Neural cell (in vitro differentiated cells): ENCODE data around the gene TMEM205. TPM values are rescaled to one million over a fixed set of nuclear protein-coding genes. Genes with fewer than 3 reads are reported as not detected.
"Not testable (repeated sequence)": the region's sequence is repeated elsewhere in the genome, so short reads cannot be mapped to it uniquely, and the experiment has no call there.

ENCODE experiments used
- H2AFZ ChIP-seq: fragments of 200-600, 300-800 bp; sonication (generic), shearing (Covaris generic); 2 replicates; pipeline ENCODE4 v1.6.0; 2014; ENCODE audit warnings: low read depth, mild to moderate bottlenecking, antibody characterized with exemption, low read length, moderate library complexity
- H3F3A ChIP-seq: fragments of 200-600 bp; shearing (Covaris generic); 2 replicates; pipeline ENCODE4 v1.6.1; 2016; ENCODE audit warnings: mild to moderate bottlenecking, moderate library complexity, mixed read lengths, antibody characterized with exemption, low read length; ENCODE audit not compliant: insufficient read depth, poor library complexity, severe bottlenecking
- H3K27ac ChIP-seq: fragments of 200-600, 300-800 bp; sonication (generic), shearing (Covaris generic); 2 replicates; pipeline ENCODE4 v1.5.1; 2014; ENCODE audit warnings: mild to moderate bottlenecking, low read length, moderate library complexity
- H3K27me3 ChIP-seq: fragments of 300-800, 200-600 bp; sonication (generic), shearing (Covaris generic); 2 replicates; pipeline ENCODE4 v1.6.0; 2014; ENCODE audit warnings: mild to moderate bottlenecking, low read depth, low read length, moderate library complexity; ENCODE audit not compliant: insufficient read depth
- H3K36me3 ChIP-seq: fragments of 300-800, 200-600 bp; sonication (generic), shearing (Covaris generic); 2 replicates; pipeline ENCODE4 v1.5.1; 2014; ENCODE audit warnings: mild to moderate bottlenecking, antibody characterized with exemption, low read length, moderate library complexity; ENCODE audit not compliant: insufficient read depth
- H3K4me2 ChIP-seq: fragments of 300-800, 200-600 bp; sonication (generic), shearing (Covaris generic); 2 replicates; pipeline ENCODE4 v1.6.0; 2014; ENCODE audit warnings: mild to moderate bottlenecking, low read length
- H3K4me3 ChIP-seq: fragments of 300-800, 200-600 bp; sonication (generic), shearing (Covaris generic); 2 replicates; pipeline ENCODE4 v1.5.1; 2014; ENCODE audit warnings: mild to moderate bottlenecking, low read length, moderate library complexity
- H3K79me2 ChIP-seq: fragments of 200-600 bp; shearing (Covaris generic); replicated peaks from 2 replicates; pipeline ENCODE4 v1.6.0; 2014; ENCODE audit warnings: mild to moderate bottlenecking, low read length, moderate library complexity; ENCODE audit not compliant: insufficient read depth
- H3K9ac ChIP-seq: fragments of 300-800, 200-600 bp; sonication (generic), shearing (Covaris generic); 2 replicates; pipeline ENCODE4 v1.6.1; 2016; ENCODE audit warnings: mild to moderate bottlenecking, low read length, mixed read lengths
- H3K9me2 ChIP-seq: fragments of 200-600 bp; shearing (Covaris generic); 2 replicates; pipeline ENCODE4 v1.6.1; 2016; ENCODE audit warnings: mild to moderate bottlenecking, low read length, mixed read lengths; ENCODE audit not compliant: insufficient read depth
- H3K9me3 ChIP-seq: fragments of 200-600, 300-800 bp; sonication (generic), shearing (Covaris generic); 2 replicates; pipeline ENCODE4 v1.6.1; 2016; ENCODE audit warnings: mild to moderate bottlenecking, mixed run types, low read length, moderate library complexity, mixed read lengths
- H4K20me1 ChIP-seq: fragments of 200-600 bp; shearing (Covaris generic); 2 replicates; pipeline ENCODE4 v1.6.1; 2016; ENCODE audit warnings: mild to moderate bottlenecking, mixed run types; ENCODE audit not compliant: insufficient read depth
- CTCF ChIP-seq: fragments of 450-650 bp; IDR thresholded peaks from 2 replicates; pipeline ENCODE4 v1.5.1; 2014; ENCODE audit warnings: antibody characterized with exemption, mild to moderate bottlenecking, moderate library complexity; ENCODE audit not compliant: poor library complexity, severe bottlenecking
- MXI1 ChIP-seq: fragments of 450-650 bp; conservative IDR thresholded peaks from 2 replicates; pipeline ENCODE4 v1.6.1; 2014; ENCODE audit warnings: antibody characterized with exemption, mild to moderate bottlenecking; ENCODE audit not compliant: poor library complexity, severe bottlenecking
- POLR2AphosphoS5 ChIP-seq: IDR thresholded peaks from 2 replicates; pipeline ENCODE4 v1.6.1; 2012
- RAD21 ChIP-seq: fragments of 450-650 bp; conservative IDR thresholded peaks from 2 replicates; pipeline ENCODE4 v1.6.1; 2014; ENCODE audit warnings: antibody characterized with exemption, mild to moderate bottlenecking, moderate library complexity
- SMC3 ChIP-seq: fragments of 450-650 bp; conservative IDR thresholded peaks from 2 replicates; pipeline ENCODE4 v1.6.1; 2014; ENCODE audit warnings: antibody characterized with exemption, mild to moderate bottlenecking, moderate library complexity; ENCODE audit not compliant: poor library complexity
- TAF1 ChIP-seq: IDR thresholded peaks from 2 replicates; pipeline ENCODE4 v1.6.1; 2012; ENCODE audit warnings: low read depth
- polyA plus RNA-seq: library from polyadenylated mRNA; depleted of rRNA; stranded (reverse); fragments of >200 nt; gene quantifications from 2 replicates; pipeline ENCODE4 v1.2.3, GENCODE V29; 2014
- TF ChIP-seq, protein P1 (sequence below): IDR thresholded peaks from 2 replicates; pipeline ENCODE4 v1.6.1; 2012; ENCODE audit warnings: borderline replicate concordance

The TMEM205 gene
- polyA plus RNA-seq, 1 donor from 2014 or later = 136 TPM

- Histone ChIP-seq H3K9ac (peak overlapping the region; percentile 83), H3K27ac (no peak overlapping the region), H2AFZ (no peak overlapping the region)
Observed at GRCh38 chr19:11345122-11345803, 805 bp downstream of the TMEM205 start.

GRCh38 chr19:11342429-11342828, 3.6 kb downstream of the TMEM205 start:
- H3K4me2 ChIP-seq = no peak overlapping the region
- TF ChIP-seq RAD21 (no peak), TAF1 (no peak), POLR2AphosphoS5 (no peak), SMC3 (no peak), CTCF (no peak)
- TF ChIP-seq, protein P1, sequence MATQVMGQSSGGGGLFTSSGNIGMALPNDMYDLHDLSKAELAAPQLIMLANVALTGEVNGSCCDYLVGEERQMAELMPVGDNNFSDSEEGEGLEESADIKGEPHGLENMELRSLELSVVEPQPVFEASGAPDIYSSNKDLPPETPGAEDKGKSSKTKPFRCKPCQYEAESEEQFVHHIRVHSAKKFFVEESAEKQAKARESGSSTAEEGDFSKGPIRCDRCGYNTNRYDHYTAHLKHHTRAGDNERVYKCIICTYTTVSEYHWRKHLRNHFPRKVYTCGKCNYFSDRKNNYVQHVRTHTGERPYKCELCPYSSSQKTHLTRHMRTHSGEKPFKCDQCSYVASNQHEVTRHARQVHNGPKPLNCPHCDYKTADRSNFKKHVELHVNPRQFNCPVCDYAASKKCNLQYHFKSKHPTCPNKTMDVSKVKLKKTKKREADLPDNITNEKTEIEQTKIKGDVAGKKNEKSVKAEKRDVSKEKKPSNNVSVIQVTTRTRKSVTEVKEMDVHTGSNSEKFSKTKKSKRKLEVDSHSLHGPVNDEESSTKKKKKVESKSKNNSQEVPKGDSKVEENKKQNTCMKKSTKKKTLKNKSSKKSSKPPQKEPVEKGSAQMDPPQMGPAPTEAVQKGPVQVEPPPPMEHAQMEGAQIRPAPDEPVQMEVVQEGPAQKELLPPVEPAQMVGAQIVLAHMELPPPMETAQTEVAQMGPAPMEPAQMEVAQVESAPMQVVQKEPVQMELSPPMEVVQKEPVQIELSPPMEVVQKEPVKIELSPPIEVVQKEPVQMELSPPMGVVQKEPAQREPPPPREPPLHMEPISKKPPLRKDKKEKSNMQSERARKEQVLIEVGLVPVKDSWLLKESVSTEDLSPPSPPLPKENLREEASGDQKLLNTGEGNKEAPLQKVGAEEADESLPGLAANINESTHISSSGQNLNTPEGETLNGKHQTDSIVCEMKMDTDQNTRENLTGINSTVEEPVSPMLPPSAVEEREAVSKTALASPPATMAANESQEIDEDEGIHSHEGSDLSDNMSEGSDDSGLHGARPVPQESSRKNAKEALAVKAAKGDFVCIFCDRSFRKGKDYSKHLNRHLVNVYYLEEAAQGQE = no peak
- H3K27me3 ChIP-seq = no peaks in the 10 kb centered on the region
- H3K9me2 ChIP-seq = no peaks in the 10 kb centered on the region
- H2AFZ ChIP-seq = no peak overlapping the region
- no peaks in the 10 kb centered on the region for H4K20me1 ChIP-seq
- H3K9me3 ChIP-seq = no peaks in the 10 kb centered on the region
- H3K9ac ChIP-seq = no peak overlapping the region
- no peak overlapping the region for H3K4me3 ChIP-seq
- H3F3A ChIP-seq = no peaks in the 10 kb centered on the region
- no peaks in the 10 kb centered on the region for H3K36me3 ChIP-seq
- H3K79me2 ChIP-seq = peaks cover 19% of the 10 kb centered on the region
- H3K27ac ChIP-seq = no peak overlapping the region

More at GRCh38 chr19:11345122-11345803, 805 bp downstream of the TMEM205 start:
- H3K9me3 ChIP-seq = no peaks in the 10 kb centered on the region
- no peaks in the 10 kb centered on the region for H3K27me3 ChIP-seq
- H4K20me1 ChIP-seq = no peaks in the 10 kb centered on the region
- peak overlapping the region; percentile 14 for H3K4me2 ChIP-seq
- TF ChIP-seq POLR2AphosphoS5 (no peak), TAF1 (no peak), CTCF (no peak), RAD21 (no peak), MXI1 (no peak), SMC3 (no peak)
- TF ChIP-seq, protein P1 = no peak
- no peaks in the 10 kb centered on the region for H3K9me2 ChIP-seq
- peak overlapping the region; percentile 78 for H3K4me3 ChIP-seq
- no peaks in the 10 kb centered on the region for H3K36me3 ChIP-seq
- H3K79me2 ChIP-seq = no peaks in the 10 kb centered on the region
- H3F3A ChIP-seq = no peaks in the 10 kb centered on the region

- peak overlapping the region; percentile 90 for H3K9ac ChIP-seq
- H3F3A ChIP-seq, H3K27me3 ChIP-seq, H4K20me1 ChIP-seq, H3K9me2 ChIP-seq, H3K27ac ChIP-seq, H2AFZ ChIP-seq, H3K4me2 ChIP-seq, H3K9me3 ChIP-seq: not testable (repeated sequence)
- peak overlapping the region; percentile 96 for H3K4me3 ChIP-seq
- H3K79me2 ChIP-seq = peaks cover 19% of the 10 kb centered on the region
- H3K36me3 ChIP-seq = peaks cover 11% of the 10 kb centered on the region
Observed at GRCh38 chr19:11340099-11340467, 6.0 kb downstream of the TMEM205 start.
